ENCODE results near the gene KCTD2.

DNA sequence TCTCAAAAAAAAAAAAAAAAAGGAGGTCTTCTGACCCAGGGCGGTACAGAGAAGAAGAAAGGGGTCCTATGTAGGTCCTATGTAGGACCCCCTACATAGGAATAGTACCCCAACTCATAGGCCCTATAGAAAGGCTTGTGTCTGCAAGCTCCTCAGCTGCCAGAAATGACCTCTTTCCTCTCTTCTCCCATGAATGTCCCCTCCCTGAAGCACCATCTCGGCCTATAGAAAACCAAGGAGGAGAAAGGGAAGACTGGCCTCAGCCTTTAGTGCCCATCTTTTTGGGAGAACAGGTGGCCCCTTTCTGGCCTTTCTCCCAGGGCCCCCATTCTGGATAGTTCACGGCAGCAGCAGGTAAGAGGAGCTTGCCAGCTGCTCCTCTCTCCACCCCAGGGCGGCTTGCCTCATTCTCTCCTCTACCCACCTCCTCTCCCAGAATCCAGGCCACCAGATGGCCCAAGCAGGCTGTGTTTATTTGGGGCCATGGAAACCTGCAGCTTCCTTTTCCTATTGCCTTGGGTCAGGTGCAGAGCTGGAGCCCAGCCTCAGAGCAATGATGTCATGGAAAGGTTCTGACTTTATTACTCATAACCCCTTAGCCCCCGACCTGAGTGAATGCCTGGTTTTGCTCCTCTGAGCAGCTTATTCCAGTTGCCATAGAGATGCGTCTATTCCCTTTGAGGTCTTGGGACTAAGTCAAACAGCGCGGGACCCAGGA is 36.2 kb upstream of the KCTD2 start:
- TF ChIP-seq, protein P1, sequence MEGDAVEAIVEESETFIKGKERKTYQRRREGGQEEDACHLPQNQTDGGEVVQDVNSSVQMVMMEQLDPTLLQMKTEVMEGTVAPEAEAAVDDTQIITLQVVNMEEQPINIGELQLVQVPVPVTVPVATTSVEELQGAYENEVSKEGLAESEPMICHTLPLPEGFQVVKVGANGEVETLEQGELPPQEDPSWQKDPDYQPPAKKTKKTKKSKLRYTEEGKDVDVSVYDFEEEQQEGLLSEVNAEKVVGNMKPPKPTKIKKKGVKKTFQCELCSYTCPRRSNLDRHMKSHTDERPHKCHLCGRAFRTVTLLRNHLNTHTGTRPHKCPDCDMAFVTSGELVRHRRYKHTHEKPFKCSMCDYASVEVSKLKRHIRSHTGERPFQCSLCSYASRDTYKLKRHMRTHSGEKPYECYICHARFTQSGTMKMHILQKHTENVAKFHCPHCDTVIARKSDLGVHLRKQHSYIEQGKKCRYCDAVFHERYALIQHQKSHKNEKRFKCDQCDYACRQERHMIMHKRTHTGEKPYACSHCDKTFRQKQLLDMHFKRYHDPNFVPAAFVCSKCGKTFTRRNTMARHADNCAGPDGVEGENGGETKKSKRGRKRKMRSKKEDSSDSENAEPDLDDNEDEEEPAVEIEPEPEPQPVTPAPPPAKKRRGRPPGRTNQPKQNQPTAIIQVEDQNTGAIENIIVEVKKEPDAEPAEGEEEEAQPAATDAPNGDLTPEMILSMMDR (IDR thresholded peaks at IDR 0.05), result no peak
- TF ChIP-seq POLR2A (IDR thresholded peaks at IDR 0.05), result no peak

All from lower leg skin (tissue), 3 donors.